Measurements from ENCODE around the gene CLIP1. TPM values are rescaled to one million over a fixed set of nuclear protein-coding genes. Genes with fewer than 3 reads are reported as not detected.
A peak's percentile ranks its signal among the peaks of the same experiment; 100 is the strongest.
"Not testable (repeated sequence)": the region's sequence is repeated elsewhere in the genome, so short reads cannot be mapped to it uniquely, and the experiment has no call there.

The CLIP1 gene
- total RNA-seq, 1 experiment from 2014 or later: 62.2 TPM

GRCh38 chr12:122357536-122357935 is 64.9 kb downstream of the CLIP1 start:
- DNase-seq (ENCODE audit: low spot score); H3K4me1 ChIP-seq (ENCODE audit: insufficient read depth, low read length, poor library complexity, severe bottlenecking); BruUV-seq (replicated peaks); POLR2A ChIA-PET (ENCODE audit: low non-redundant PET); H3K9me3 ChIP-seq (ENCODE audit: low read depth, low read length, poor library complexity, severe bottlenecking); H3K4me3 ChIP-seq (ENCODE audit: low read depth, low read length, poor library complexity, severe bottlenecking); CTCF ChIA-PET; H3K27me3 ChIP-seq (replicated peaks; ENCODE audit: insufficient read depth, low read depth, low read length, poor library complexity); H3K27ac ChIP-seq (ENCODE audit: low read depth, low read length, poor library complexity, severe bottlenecking): not testable (repeated sequence)
- H3K36me3 ChIP-seq (ENCODE audit: insufficient read depth, low read length, poor library complexity, severe bottlenecking): peaks cover 40% of the 10 kb centered on the region
- intact Hi-C loops (cut with micrococcal nuclease; ENCODE audit: unreplicated experiment): loop anchor here (5.0 kb wide), 1 partner anchor 225 kb away; no protein-coding TSS in a partner anchor

- H3K4me1 ChIP-seq (ENCODE audit: insufficient read depth, low read length, poor library complexity, severe bottlenecking); BruUV-seq (replicated peaks); CTCF ChIA-PET; H3K9me3 ChIP-seq (ENCODE audit: low read depth, low read length, poor library complexity, severe bottlenecking); DNase-seq (ENCODE audit: low spot score); H3K27me3 ChIP-seq (replicated peaks; ENCODE audit: insufficient read depth, low read depth, low read length, poor library complexity); H3K27ac ChIP-seq (ENCODE audit: low read depth, low read length, poor library complexity, severe bottlenecking); POLR2A ChIA-PET (ENCODE audit: low non-redundant PET); H3K4me3 ChIP-seq (ENCODE audit: low read depth, low read length, poor library complexity, severe bottlenecking): not testable (repeated sequence)
- intact Hi-C loops (cut with micrococcal nuclease; ENCODE audit: unreplicated experiment): loop anchor here (5.0 kb wide), 1 partner anchor 225 kb away; no protein-coding TSS in a partner anchor
- peaks cover 40% of the 10 kb centered on the region for H3K36me3 ChIP-seq (ENCODE audit: insufficient read depth, low read length, poor library complexity, severe bottlenecking)
Observed at GRCh38 chr12:122356991-122357390, 65.5 kb downstream of the CLIP1 start.

- ChIA-PET CTCF (no interaction called here), POLR2A (ENCODE audit: low non-redundant PET) (interaction anchor here (0.6 kb wide), 1 partner anchor 13 kb away, joined by 3 read pairs; no protein-coding TSS in a partner anchor)
- Histone ChIP-seq H3K27ac (ENCODE audit: low read depth, low read length, poor library complexity, severe bottlenecking) (no peak overlapping the region), H3K27me3 (replicated peaks; ENCODE audit: insufficient read depth, low read depth, low read length, poor library complexity) (no peaks in the 10 kb centered on the region), H3K9me3 (ENCODE audit: low read depth, low read length, poor library complexity, severe bottlenecking) (no peaks in the 10 kb centered on the region), H3K4me1 (ENCODE audit: insufficient read depth, low read length, poor library complexity, severe bottlenecking) (no peaks in the 10 kb centered on the region), H3K4me3 (ENCODE audit: low read depth, low read length, poor library complexity, severe bottlenecking) (no peak overlapping the region), H3K36me3 (ENCODE audit: insufficient read depth, low read length, poor library complexity, severe bottlenecking) (peaks cover 42% of the 10 kb centered on the region)
- TF ChIP-seq EZH2 (IDR thresholded peaks at IDR 0.05; ENCODE audit: borderline replicate concordance, low read depth, low read length, poor library complexity, severe bottlenecking) (no peak), CTCF (conservative IDR thresholded peaks at IDR 0.05; ENCODE audit: low read depth, low read length) (peak; percentile 86)
- DNase-seq (ENCODE audit: low spot score): peak; percentile 78
- BruUV-seq (replicated peaks): no TSS peak
- intact Hi-C loops (cut with micrococcal nuclease; ENCODE audit: unreplicated experiment): loop anchor here (5.0 kb wide), 1 partner anchor 224 kb away; no protein-coding TSS in a partner anchor
Observed at GRCh38 chr12:122356192-122356635, 66.3 kb downstream of the CLIP1 start.

- no peaks in the 10 kb centered on the region for H3K9me3 ChIP-seq (ENCODE audit: low read depth, low read length, poor library complexity, severe bottlenecking)
- no peak for TF ChIP-seq CTCF (conservative IDR thresholded peaks at IDR 0.05; ENCODE audit: low read depth, low read length)
- no peak for TF ChIP-seq EZH2 (IDR thresholded peaks at IDR 0.05; ENCODE audit: borderline replicate concordance, low read depth, low read length, poor library complexity, severe bottlenecking)
- no peaks in the 10 kb centered on the region for H3K4me1 ChIP-seq (ENCODE audit: insufficient read depth, low read length, poor library complexity, severe bottlenecking)
- no peak overlapping the region for H3K27ac ChIP-seq (ENCODE audit: low read depth, low read length, poor library complexity, severe bottlenecking)
- H3K27me3 ChIP-seq (replicated peaks; ENCODE audit: insufficient read depth, low read depth, low read length, poor library complexity): no peaks in the 10 kb centered on the region
- intact Hi-C loops (cut with micrococcal nuclease; ENCODE audit: unreplicated experiment): loop anchor here (5.0 kb wide), 1 partner anchor 223 kb away; no protein-coding TSS in a partner anchor
- ChIA-PET POLR2A (ENCODE audit: low non-redundant PET) (interaction anchor here (0.6 kb wide), 1 partner anchor 12 kb away, joined by 3 read pairs; no protein-coding TSS in a partner anchor), CTCF (interaction anchor here (0.6 kb wide), 1 partner anchor 35 kb away, joined by 5 read pairs; no protein-coding TSS in a partner anchor)
- H3K4me3 ChIP-seq (ENCODE audit: low read depth, low read length, poor library complexity, severe bottlenecking): no peak overlapping the region
- peaks cover 42% of the 10 kb centered on the region for H3K36me3 ChIP-seq (ENCODE audit: insufficient read depth, low read length, poor library complexity, severe bottlenecking)
- DNase-seq (ENCODE audit: low spot score): no peak
- BruUV-seq (replicated peaks): no TSS peak
Observed at GRCh38 chr12:122355706-122356105, 66.8 kb downstream of the CLIP1 start.

Data from A673 (cell line).